ENCODE data around the gene SYNGR2. TPM values are rescaled to one million over a fixed set of nuclear protein-coding genes. Genes with fewer than 3 reads are reported as not detected.

The SYNGR2 gene
- total and polyA plus RNA-seq, 2 experiments from 2014 or later: 46.9 to 61.6 TPM

DNA sequence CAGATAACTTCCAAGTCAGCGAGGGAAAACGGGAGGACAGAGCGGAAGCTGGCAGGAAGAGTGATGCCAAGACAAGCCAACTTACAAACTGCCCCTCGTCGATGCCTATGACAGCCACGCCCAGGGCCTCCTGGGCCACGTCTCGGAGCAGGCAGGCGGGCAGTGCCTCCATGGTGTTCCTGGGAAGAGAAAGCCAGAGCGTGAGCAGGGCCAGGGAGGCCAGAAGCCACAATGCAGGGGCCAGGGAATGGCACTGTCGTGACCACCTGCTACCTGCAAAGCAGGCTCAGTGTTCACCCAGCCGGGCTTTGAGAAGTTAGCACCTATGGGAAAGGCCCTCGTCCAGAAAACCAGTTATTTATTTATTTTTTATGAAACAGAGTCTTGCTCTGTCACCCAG, 14.1 kb downstream of the SYNGR2 start:
- H3K4me3 Mint-ChIP-seq: no peak overlapping the region
- no peak overlapping the region for H3K27ac ChIP-seq (ENCODE audit: low read depth)
- H3K4me2 ChIP-seq: no peak overlapping the region
- H3K27me3 ChIP-seq (ENCODE audit: insufficient read depth): no peaks in the 10 kb centered on the region
- ATAC-seq: no peak
- peaks cover 15% of the 10 kb centered on the region for H3K4me1 Mint-ChIP-seq
- H3K36me3 ChIP-seq (ENCODE audit: insufficient read depth): peaks cover 46% of the 10 kb centered on the region
- no peak overlapping the region for H3K27ac Mint-ChIP-seq
- H3K79me2 ChIP-seq (replicated peaks; ENCODE audit: insufficient read depth): peaks cover 27% of the 10 kb centered on the region
- 0 out of 2 replicates have a peak, but pooled peaks cover 7% of the 10 kb centered on the region for H3F3A ChIP-seq (replicated peaks; ENCODE audit: low read depth)
- no peak overlapping the region for H3K4me3 ChIP-seq
- no peak for DNase-seq (ENCODE audit: low spot score)
- no peak overlapping the region for H2AFZ ChIP-seq
- peaks cover 7% of the 10 kb centered on the region for H3K27me3 Mint-ChIP-seq (ENCODE audit: insufficient read depth, low read depth, poor library complexity)
- TF ChIP-seq JUNB (IDR thresholded peaks at IDR 0.05; ENCODE audit: unreplicated experiment) (no peak), CTCF (conservative IDR thresholded peaks at IDR 0.05; ENCODE audit: low read depth in 2 of 2) (no peak), ETS1 (IDR thresholded peaks at IDR 0.05) (no peak), EZH2phosphoT487 (IDR thresholded peaks at IDR 0.05; ENCODE audit: unreplicated experiment) (no peak), CREB1 (CRISPR knock-in tag; IDR thresholded peaks at IDR 0.05; ENCODE audit: low read depth) (no peak), POLR2AphosphoS5 (IDR thresholded peaks at IDR 0.05; ENCODE audit: low read depth) (no peak), EZH2 (IDR thresholded peaks at IDR 0.05; ENCODE audit: low read depth, unreplicated experiment) (no peak), STAT1 (IDR thresholded peaks at IDR 0.05; ENCODE audit: unreplicated experiment) (no peak), ZNF114 (CRISPR knock-in tag; IDR thresholded peaks at IDR 0.05) (no peak), REST (IDR thresholded peaks at IDR 0.05; ENCODE audit: unreplicated experiment) (no peak), ZNF331 (CRISPR knock-in tag; IDR thresholded peaks at IDR 0.05; ENCODE audit: low read depth) (no peak)
- TF ChIP-seq, protein P1, sequence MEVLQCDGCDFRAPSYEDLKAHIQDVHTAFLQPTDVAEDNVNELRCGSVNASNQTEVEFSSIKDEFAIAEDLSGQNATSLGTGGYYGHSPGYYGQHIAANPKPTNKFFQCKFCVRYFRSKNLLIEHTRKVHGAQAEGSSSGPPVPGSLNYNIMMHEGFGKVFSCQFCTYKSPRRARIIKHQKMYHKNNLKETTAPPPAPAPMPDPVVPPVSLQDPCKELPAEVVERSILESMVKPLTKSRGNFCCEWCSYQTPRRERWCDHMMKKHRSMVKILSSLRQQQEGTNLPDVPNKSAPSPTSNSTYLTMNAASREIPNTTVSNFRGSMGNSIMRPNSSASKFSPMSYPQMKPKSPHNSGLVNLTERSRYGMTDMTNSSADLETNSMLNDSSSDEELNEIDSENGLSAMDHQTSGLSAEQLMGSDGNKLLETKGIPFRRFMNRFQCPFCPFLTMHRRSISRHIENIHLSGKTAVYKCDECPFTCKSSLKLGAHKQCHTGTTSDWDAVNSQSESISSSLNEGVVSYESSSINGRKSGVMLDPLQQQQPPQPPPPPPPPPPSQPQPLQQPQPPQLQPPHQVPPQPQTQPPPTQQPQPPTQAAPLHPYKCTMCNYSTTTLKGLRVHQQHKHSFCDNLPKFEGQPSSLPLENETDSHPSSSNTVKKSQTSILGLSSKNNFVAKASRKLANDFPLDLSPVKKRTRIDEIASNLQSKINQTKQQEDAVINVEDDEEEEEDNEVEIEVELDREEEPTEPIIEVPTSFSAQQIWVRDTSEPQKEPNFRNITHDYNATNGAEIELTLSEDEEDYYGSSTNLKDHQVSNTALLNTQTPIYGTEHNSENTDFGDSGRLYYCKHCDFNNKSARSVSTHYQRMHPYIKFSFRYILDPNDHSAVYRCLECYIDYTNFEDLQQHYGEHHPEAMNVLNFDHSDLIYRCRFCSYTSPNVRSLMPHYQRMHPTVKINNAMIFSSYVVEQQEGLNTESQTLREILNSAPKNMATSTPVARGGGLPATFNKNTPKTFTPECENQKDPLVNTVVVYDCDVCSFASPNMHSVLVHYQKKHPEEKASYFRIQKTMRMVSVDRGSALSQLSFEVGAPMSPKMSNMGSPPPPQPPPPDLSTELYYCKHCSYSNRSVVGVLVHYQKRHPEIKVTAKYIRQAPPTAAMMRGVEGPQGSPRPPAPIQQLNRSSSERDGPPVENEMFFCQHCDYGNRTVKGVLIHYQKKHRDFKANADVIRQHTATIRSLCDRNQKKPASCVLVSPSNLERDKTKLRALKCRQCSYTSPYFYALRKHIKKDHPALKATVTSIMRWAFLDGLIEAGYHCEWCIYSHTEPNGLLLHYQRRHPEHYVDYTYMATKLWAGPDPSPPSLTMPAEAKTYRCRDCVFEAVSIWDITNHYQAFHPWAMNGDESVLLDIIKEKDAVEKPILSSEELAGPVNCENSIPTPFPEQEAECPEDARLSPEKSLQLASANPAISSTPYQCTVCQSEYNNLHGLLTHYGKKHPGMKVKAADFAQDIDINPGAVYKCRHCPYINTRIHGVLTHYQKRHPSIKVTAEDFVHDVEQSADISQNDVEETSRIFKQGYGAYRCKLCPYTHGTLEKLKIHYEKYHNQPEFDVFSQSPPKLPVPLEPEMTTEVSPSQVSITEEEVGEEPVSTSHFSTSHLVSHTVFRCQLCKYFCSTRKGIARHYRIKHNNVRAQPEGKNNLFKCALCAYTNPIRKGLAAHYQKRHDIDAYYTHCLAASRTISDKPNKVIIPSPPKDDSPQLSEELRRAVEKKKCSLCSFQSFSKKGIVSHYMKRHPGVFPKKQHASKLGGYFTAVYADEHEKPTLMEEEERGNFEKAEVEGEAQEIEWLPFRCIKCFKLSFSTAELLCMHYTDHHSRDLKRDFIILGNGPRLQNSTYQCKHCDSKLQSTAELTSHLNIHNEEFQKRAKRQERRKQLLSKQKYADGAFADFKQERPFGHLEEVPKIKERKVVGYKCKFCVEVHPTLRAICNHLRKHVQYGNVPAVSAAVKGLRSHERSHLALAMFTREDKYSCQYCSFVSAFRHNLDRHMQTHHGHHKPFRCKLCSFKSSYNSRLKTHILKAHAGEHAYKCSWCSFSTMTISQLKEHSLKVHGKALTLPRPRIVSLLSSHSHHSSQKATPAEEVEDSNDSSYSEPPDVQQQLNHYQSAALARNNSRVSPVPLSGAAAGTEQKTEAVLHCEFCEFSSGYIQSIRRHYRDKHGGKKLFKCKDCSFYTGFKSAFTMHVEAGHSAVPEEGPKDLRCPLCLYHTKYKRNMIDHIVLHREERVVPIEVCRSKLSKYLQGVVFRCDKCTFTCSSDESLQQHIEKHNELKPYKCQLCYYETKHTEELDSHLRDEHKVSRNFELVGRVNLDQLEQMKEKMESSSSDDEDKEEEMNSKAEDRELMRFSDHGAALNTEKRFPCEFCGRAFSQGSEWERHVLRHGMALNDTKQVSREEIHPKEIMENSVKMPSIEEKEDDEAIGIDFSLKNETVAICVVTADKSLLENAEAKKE (CRISPR knock-in tag; IDR thresholded peaks at IDR 0.05): no peak
- H4K20me1 ChIP-seq (replicated peaks; ENCODE audit: insufficient read depth): peaks cover 26% of the 10 kb centered on the region
- H3K9me2 ChIP-seq (ENCODE audit: insufficient read depth): 0 out of 2 replicates have a peak, but pooled peaks cover 4% of the 10 kb centered on the region
- peaks cover 9% of the 10 kb centered on the region; the same call in 1 of the 2 replicates for H3K4me1 ChIP-seq (ENCODE audit: insufficient read depth)
- peaks cover 74% of the 10 kb centered on the region for H3K36me3 Mint-ChIP-seq (ENCODE audit: low read depth)
- no peaks in the 10 kb centered on the region; the same call in 2 of the 3 replicates for H3K9me3 Mint-ChIP-seq
